GM12872 (cell line): ENCODE measurements around the gene PRDX2.
A peak's percentile ranks its signal among the peaks of the same experiment; 100 is the strongest.

Source experiments
- CTCF ChIP-seq: IDR thresholded peaks from 3 replicates; pipeline ENCODE4 v1.5.1; 2011; ENCODE audit warnings: low read depth, mild to moderate bottlenecking, low read length, moderate library complexity; ENCODE audit not compliant: insufficient read depth

Gene PRDX2

GRCh38 chr19:12801466-12802266, at the start of gene PRDX2, which contains the start of gene THSD8:
Gene PRDX2 (minus strand): TSS chr19:12801800. CDS start chr19:12801261, 539 bp downstream.
Gene THSD8 (plus strand): TSS chr19:12802069. CDS start chr19:12802072, 3 bp downstream.
- TF ChIP-seq CTCF, result no peak

- peak; percentile 96 for TF ChIP-seq CTCF
Observed at GRCh38 chr19:12847159-12848139, 45.8 kb upstream of the PRDX2 start.

- TF ChIP-seq CTCF, result no peak
Observed at GRCh38 chr19:12843999-12844732, 42.6 kb upstream of the PRDX2 start.

GRCh38 chr19:12843328-12843727, 41.7 kb upstream of the PRDX2 start:
- TF ChIP-seq CTCF, result no peak

GRCh38 chr19:12842511-12842910, 40.9 kb upstream of the PRDX2 start:
- no peak for TF ChIP-seq CTCF

GRCh38 chr19:12841094-12841493, 39.5 kb upstream of the PRDX2 start:
- no peak for TF ChIP-seq CTCF
